AG04449 (cell line): ENCODE measurements around the gene PCDHAC2.

Experiments
- CTCF ChIA-PET: fragments of 350-600 bp; formaldehyde crosslinking; extraction: SDS; loops from one replicate; lab custom pipeline; 2021; ENCODE audit warnings: antibody characterized with exemption; lab: Yijun Ruan, JAX
- POLR2A ChIA-PET: fragments of 400-600, 350-600 bp; formaldehyde crosslinking; extraction: SDS; loops from one replicate; lab custom pipeline; 2020; ENCODE audit warnings: antibody characterized with exemption, inconsistent platforms; lab: Yijun Ruan, JAX
- DNase-seq: peaks from one replicate; pipeline ENCODE4 v3.0.0-alpha.2; 2010; ENCODE audit warnings: low read depth, low spot score
- H3K4me3 ChIP-seq: 2 replicates; pipeline ENCODE4 v1.5.1; 2011; ENCODE audit warnings: low read depth, mild to moderate bottlenecking, control low read depth, low read length
- TF ChIP-seq, protein P1 (sequence below): IDR thresholded peaks from one replicate; pipeline ENCODE4 v1.5.1; 2011; ENCODE audit warnings: mild to moderate bottlenecking, moderate library complexity, low read length, control low read depth, inconsistent platforms; ENCODE audit not compliant: insufficient read depth; ENCODE audit errors: missing control alignments

The PCDHAC2 gene, protein sequence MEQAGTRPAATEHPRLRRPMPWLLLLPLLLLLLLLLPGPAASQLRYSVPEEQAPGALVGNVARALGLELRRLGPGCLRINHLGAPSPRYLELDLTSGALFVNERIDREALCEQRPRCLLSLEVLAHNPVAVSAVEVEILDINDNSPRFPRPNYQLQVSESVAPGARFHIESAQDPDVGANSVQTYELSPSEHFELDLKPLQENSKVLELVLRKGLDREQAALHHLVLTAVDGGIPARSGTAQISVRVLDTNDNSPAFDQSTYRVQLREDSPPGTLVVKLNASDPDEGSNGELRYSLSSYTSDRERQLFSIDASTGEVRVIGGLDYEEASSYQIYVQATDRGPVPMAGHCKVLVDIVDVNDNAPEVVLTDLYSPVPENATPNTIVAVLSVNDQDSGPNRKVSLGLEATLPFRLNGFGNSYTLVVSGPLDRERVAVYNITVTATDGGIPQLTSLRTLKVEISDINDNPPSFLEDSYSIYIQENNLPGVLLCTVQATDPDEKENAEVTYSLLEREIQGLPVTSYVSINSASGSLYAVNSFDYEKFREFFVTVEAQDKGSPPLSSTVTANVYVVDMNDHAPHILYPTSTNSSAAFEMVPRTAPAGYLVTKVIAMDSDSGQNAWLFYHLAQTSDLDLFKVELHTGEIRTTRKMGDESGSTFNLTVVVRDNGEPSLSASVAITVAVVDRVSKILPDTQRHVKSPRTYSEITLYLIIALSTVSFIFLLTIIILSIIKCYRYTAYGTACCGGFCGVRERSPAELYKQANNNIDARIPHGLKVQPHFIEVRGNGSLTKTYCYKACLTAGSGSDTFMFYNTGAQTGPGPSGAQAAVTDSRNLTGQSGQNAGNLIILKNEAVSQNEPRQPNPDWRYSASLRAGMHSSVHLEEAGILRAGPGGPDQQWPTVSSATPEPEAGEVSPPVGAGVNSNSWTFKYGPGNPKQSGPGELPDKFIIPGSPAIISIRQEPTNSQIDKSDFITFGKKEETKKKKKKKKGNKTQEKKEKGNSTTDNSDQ

DNA sequence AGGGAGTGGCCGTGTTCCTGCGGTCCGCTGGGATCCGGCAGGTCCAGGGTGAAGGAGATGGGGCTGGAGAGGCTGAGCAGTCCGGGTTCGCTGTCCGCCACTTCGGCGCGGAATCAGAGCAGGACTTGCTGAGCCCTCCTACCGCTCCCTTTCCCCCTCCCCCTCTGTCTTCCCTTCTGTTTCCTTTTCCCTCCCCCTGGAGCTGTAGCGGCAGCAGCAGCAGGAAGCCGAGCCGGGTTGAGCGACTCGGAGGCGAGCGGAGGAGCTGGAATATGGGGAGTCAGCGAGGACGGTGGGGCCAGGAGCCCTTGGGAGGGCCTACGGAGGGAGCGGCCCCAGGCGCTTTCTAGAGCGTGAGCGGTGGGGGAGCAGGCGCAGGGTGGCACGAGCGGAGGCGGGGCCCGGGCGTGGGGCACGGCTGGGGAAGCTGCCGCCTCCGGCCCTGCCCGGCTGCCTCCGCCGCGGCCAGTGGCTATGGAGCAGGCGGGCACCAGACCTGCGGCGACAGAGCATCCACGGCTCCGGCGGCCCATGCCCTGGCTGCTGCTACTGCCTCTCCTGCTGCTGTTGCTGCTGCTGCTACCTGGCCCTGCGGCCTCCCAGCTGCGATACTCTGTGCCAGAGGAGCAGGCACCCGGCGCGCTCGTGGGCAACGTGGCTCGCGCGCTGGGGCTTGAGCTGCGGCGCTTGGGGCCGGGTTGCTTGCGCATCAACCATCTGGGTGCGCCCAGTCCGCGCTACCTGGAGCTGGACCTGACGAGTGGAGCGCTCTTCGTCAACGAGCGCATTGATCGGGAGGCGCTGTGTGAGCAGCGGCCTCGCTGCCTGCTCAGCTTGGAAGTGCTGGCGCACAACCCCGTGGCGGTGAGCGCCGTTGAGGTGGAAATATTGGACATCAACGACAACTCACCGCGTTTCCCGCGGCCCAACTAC is at the start of gene PCDHAC2:
Gene PCDHAC2 (plus strand): TSS at position 184 of the 933 bp plus-strand sequence. CDS start 291 bp downstream, at position 475.
- POLR2A ChIA-PET = no interaction called here
- CTCF ChIA-PET = no interaction called here
- peak within 1 kb of the TSS; percentile 46 for H3K4me3 ChIP-seq
- no peak for DNase-seq
- TF ChIP-seq, protein P1, sequence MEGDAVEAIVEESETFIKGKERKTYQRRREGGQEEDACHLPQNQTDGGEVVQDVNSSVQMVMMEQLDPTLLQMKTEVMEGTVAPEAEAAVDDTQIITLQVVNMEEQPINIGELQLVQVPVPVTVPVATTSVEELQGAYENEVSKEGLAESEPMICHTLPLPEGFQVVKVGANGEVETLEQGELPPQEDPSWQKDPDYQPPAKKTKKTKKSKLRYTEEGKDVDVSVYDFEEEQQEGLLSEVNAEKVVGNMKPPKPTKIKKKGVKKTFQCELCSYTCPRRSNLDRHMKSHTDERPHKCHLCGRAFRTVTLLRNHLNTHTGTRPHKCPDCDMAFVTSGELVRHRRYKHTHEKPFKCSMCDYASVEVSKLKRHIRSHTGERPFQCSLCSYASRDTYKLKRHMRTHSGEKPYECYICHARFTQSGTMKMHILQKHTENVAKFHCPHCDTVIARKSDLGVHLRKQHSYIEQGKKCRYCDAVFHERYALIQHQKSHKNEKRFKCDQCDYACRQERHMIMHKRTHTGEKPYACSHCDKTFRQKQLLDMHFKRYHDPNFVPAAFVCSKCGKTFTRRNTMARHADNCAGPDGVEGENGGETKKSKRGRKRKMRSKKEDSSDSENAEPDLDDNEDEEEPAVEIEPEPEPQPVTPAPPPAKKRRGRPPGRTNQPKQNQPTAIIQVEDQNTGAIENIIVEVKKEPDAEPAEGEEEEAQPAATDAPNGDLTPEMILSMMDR = no peak

DNA sequence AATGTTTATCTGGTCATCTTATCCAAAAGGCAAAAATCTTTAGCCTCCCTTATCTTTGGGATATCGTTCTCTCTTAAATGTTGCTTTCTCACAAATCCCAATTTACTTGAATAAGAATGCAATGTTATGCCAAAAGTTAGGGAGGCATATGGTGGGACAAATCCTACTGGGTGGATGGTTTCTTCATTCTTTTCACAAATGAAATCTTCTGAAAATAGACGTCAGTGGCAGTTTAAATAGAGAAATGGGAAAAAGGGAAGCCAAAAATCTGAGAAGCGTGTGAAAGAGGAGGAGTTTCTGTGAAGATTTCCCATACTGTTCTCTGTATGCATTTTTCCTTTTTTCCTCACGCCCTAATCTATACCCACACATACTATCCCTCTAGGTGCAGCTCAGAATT is 42.7 kb upstream of the PCDHAC2 start:
- ChIA-PET POLR2A (no interaction called here), CTCF (no interaction called here)

DNA sequence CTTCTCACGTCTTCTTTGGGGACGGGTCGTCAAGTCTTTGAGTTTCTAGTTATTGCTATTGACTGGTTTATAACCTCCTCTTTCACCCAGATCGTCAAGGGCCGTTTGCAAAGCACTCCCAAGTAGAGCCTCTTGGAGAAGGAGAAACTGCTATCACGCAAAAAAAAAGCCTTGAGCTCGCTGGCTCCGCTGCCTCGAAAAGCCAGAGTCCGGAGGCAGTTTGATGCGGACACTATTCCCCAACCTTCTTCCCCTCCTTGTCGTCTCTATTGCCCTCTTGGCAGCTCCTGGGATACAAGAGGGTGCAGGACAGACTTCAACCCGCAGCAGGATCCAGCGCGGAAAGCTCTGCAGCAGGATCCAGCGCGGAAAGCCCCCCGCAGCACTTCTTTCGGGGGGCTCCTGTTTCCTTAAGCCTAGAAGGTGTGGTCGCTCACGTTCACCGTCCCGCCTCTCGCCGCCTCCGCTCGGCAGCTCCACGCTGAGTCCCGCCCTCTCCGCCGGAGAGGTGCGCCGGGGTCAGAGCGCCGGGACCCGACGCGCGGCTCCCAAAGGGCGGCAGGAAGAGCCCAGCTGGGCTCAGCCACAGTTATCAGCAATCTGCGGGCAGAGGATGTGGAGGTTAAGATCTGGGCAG is 40.4 kb upstream of the PCDHAC2 start, which contains the start of gene PCDHAC1:
Gene PCDHAC1 (plus strand): TSS at position 494 of the 637 bp plus-strand sequence. CDS start 594 bp downstream, outside the sequence.
- CTCF ChIA-PET = no interaction called here
- peak within 1 kb of the TSS; percentile 43 for H3K4me3 ChIP-seq
- POLR2A ChIA-PET = no interaction called here
- no peak for DNase-seq
- TF ChIP-seq, protein P1 = no peak

More for the DNA sequence above, 42.7 kb upstream of the PCDHAC2 start:
- no peak overlapping the region for H3K4me3 ChIP-seq
- DNase-seq = no peak
- TF ChIP-seq, protein P1 = no peak

DNA sequence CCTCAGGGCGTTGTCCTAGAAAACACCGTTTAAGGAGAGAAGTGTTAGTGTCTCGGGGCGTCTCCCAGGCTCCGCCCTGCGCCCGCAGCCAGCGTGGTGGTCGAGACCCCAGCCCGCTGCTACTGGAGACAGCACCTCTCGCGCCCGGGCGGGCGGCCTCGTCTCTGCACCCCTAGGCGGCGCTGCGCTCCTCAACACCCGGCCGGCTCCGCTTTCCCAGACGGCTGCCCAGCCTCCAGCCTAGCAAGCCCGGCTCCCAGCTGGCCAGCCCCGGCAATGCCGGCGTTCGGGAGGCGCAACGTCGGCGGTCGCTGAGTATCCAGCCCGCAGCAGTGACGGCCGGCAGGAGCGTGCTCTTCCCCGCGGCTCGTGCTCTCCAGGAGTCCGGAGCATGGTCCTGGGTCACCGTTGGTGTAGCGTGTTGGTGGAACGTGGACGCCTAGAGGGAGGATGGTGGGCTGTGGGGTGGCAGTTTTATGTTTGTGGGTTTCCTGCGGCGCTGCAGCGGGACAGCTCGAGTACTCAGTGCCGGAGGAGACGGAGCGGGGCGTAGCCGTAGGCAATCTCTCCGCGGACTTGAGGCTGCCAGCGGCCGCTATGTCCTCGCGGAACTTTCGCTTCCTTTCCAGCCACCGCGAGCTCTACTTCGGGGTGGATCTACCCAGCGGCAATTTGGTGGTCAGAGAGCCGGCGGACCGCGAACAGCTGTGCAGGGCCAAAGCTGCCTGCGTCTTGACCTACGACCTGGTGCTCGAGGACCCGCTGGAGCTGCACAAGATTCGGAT is 39.6 kb upstream of the PCDHAC2 start:
- DNase-seq = no peak
- TF ChIP-seq, protein P1 = peak; percentile 53
- POLR2A ChIA-PET = no interaction called here
- H3K4me3 ChIP-seq = peak overlapping the region; percentile 43
- CTCF ChIA-PET = no interaction called here

DNA sequence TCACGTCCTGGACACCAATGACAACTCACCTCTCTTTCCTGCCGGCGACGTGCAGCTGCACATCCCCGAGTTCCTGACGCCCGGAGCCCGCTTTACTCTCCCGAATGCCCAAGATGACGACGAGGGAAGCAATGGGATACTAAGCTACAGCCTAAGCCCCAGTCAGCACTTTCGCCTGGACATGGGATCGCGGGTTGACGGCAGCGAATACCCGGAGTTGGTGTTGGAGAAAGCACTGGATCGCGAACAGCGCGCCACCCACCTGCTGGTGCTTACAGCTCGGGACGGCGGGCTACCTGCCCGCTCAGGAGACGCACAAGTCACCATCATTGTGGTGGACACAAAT is 39.1 kb upstream of the PCDHAC2 start:
- DNase-seq = no peak
- peak overlapping the region; percentile 43 for H3K4me3 ChIP-seq
- POLR2A ChIA-PET = no interaction called here
- TF ChIP-seq, protein P1 = no peak
- CTCF ChIA-PET = no interaction called here
